D721Med (cell line): Measurements from ENCODE around the gene CCDC91.
"Not testable (repeated sequence)": the region's sequence is repeated elsewhere in the genome, so short reads cannot be mapped to it uniquely, and the experiment has no call there.

ENCODE experiments used
- DNase-seq: peaks from one replicate; pipeline ENCODE4 v3.0.0; 2011; ENCODE audit warnings: low spot score; ENCODE audit not compliant: insufficient read length
- FAIRE-seq: peaks from 2 replicates; lab custom pipeline; 2011; peaks lifted over from hg19 to GRCh38; lab: Jason Lieb, UNC
- CTCF ChIP-seq: IDR thresholded peaks from 2 replicates; pipeline ENCODE4 v1.5.1; 2012; ENCODE audit warnings: mild to moderate bottlenecking, control low read depth; ENCODE audit not compliant: insufficient read depth; ENCODE audit errors: missing control alignments

CCDC91 gene

DNA sequence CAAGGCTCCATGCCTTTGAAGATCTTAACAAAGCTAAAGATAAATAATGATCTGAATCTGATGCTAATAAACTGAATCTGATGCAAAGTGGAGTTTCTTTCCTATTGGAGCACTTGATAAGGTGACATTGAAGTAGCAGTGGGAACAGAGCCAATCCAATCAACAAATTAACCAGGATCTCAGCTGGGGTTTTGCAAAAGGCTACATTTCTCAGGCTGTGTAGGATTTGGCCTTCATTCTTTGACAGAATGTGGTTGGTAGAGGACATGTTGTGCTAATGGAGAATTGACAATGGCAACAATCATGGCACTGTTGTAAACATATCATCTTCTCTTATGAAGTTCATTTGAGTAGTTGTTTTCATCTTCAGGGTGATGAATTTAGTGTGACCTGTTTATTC is 164.9 kb downstream of the CCDC91 start:
- DNase-seq: no peak
- FAIRE-seq: no peak
- TF ChIP-seq CTCF: no peak

- DNase-seq (no peak), FAIRE-seq (no peak)
- no peak for TF ChIP-seq CTCF
These were observed 170.0 kb downstream of the CCDC91 start for GRCh38 chr12:28360253-28360652.

- no peak for TF ChIP-seq CTCF
- no peak for DNase-seq
- FAIRE-seq: no peak
These were observed 177.1 kb downstream of the CCDC91 start for GRCh38 chr12:28367326-28367725.

DNA sequence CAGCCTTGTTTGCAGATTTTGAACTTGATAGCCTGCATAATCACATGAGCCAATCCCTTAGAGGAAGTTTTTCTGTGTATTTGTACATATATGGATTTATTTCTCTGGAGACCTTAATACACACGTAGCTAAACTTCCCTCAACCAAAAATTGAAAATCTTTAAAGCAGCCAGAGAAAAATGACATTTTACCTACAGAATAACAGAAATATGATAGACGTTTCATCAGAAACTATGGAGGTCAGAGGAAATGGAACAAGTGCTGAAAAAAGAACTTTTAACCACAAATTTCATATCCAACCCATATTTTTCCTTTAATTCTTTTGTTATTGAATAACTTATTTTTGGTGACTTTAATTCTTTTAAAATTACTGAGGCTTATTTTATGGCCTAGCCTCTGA is 177.7 kb downstream of the CCDC91 start:
- FAIRE-seq (no peak), DNase-seq (no peak)
- no peak for TF ChIP-seq CTCF

- no peak for TF ChIP-seq CTCF
- DNase-seq (no peak), FAIRE-seq (no peak)
These were observed 179.2 kb downstream of the CCDC91 start for GRCh38 chr12:28369483-28369882.

GRCh38 chr12:28374556-28374955 is 184.3 kb downstream of the CCDC91 start:
- FAIRE-seq: no peak
- no peak for DNase-seq
- TF ChIP-seq CTCF: no peak

- FAIRE-seq (no peak), DNase-seq (no peak)
- no peak for TF ChIP-seq CTCF
These were observed 188.5 kb downstream of the CCDC91 start for GRCh38 chr12:28378736-28379135.

GRCh38 chr12:28379779-28380178 is 189.5 kb downstream of the CCDC91 start:
- DNase-seq, FAIRE-seq: not testable (repeated sequence)
